ENCODE measurements around the gene CRISP3.

DNA sequence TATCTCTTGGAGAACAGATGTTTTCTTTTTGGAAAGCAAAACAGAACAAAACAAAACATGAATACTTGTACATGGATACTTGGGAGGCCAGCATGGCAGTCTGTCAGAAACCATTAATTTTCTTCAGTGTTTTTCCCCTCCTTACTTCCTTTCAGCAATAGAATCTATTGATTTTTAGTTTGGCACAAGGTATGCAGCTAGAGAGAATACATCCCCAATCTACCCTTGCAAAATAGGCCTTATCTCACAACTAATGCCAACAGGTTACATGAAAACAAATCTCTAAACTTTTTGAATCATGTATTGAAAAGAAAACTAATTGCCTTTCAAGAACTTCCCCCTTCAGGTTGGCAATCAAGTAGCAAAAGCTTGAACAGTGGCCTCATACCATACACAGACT lies 40.1 kb upstream of the CRISP3 start:
- TF ChIP-seq, protein P1, sequence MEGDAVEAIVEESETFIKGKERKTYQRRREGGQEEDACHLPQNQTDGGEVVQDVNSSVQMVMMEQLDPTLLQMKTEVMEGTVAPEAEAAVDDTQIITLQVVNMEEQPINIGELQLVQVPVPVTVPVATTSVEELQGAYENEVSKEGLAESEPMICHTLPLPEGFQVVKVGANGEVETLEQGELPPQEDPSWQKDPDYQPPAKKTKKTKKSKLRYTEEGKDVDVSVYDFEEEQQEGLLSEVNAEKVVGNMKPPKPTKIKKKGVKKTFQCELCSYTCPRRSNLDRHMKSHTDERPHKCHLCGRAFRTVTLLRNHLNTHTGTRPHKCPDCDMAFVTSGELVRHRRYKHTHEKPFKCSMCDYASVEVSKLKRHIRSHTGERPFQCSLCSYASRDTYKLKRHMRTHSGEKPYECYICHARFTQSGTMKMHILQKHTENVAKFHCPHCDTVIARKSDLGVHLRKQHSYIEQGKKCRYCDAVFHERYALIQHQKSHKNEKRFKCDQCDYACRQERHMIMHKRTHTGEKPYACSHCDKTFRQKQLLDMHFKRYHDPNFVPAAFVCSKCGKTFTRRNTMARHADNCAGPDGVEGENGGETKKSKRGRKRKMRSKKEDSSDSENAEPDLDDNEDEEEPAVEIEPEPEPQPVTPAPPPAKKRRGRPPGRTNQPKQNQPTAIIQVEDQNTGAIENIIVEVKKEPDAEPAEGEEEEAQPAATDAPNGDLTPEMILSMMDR (IDR thresholded peaks at IDR 0.05) = no peak
- TF ChIP-seq POLR2AphosphoS5 (IDR thresholded peaks at IDR 0.05) = no peak
